HEK293T (cell line): ENCODE data around the gene MAN1A2.

ENCODE experiments used
- CTCF ChIA-PET: fragments of 350-600 bp; formaldehyde crosslinking; extraction: SDS; loops from one replicate; lab custom pipeline; 2021; ENCODE audit warnings: antibody characterized with exemption, inconsistent platforms; lab: Yijun Ruan, JAX
- POLR2A ChIA-PET: fragments of 350-600 bp; formaldehyde crosslinking; extraction: SDS; loops from one replicate; lab custom pipeline; 2020; ENCODE audit warnings: antibody characterized with exemption, inconsistent platforms; lab: Yijun Ruan, JAX
- DNase-seq: peaks from one replicate; pipeline ENCODE4 v3.0.0; 2012; ENCODE audit warnings: mixed read lengths; ENCODE audit errors: extremely low spot score
- ARNT ChIP-seq: fragments of 450-650 bp; IDR thresholded peaks from 2 replicates; pipeline ENCODE4 v1.6.1; 2017; ENCODE audit warnings: mild to moderate bottlenecking
- BHLHE40 ChIP-seq: fragments of 450-650 bp; IDR thresholded peaks from 2 replicates; pipeline ENCODE4 v1.6.1; 2016; ENCODE audit warnings: mild to moderate bottlenecking, moderate library complexity, borderline replicate concordance
- CTBP1 ChIP-seq: fragments of 450-650 bp; IDR thresholded peaks from 2 replicates; pipeline ENCODE4 v1.6.1; 2016; ENCODE audit warnings: borderline replicate concordance
- ELF4 ChIP-seq: fragments of 450-650 bp; IDR thresholded peaks from 2 replicates; pipeline ENCODE4 v1.6.1; 2017; ENCODE audit warnings: antibody characterized with exemption
- FOXA1 ChIP-seq: fragments of 450-650 bp; IDR thresholded peaks from 2 replicates; pipeline ENCODE4 v1.6.1; 2016; ENCODE audit warnings: mild to moderate bottlenecking
- FOXK2 ChIP-seq: fragments of 450-650 bp; IDR thresholded peaks from 2 replicates; pipeline ENCODE4 v1.6.1; 2016; ENCODE audit warnings: mild to moderate bottlenecking
- FOXM1 ChIP-seq: fragments of 450-650 bp; IDR thresholded peaks from 2 replicates; pipeline ENCODE4 v1.6.1; 2017; ENCODE audit warnings: mild to moderate bottlenecking, borderline replicate concordance
- HDGF ChIP-seq: fragments of 450-650 bp; IDR thresholded peaks from 2 replicates; pipeline ENCODE4 v1.6.1; 2017; ENCODE audit warnings: antibody characterized with exemption, borderline replicate concordance
- L3MBTL2 ChIP-seq: fragments of 450-650 bp; conservative IDR thresholded peaks from 2 replicates; pipeline ENCODE4 v1.6.1; 2016; ENCODE audit warnings: mild to moderate bottlenecking
- LEF1 ChIP-seq: fragments of 450-650 bp; IDR thresholded peaks from 2 replicates; pipeline ENCODE4 v1.6.1; 2017; ENCODE audit warnings: mild to moderate bottlenecking, borderline replicate concordance
- NFRKB ChIP-seq: fragments of 450-650 bp; IDR thresholded peaks from 2 replicates; pipeline ENCODE4 v1.6.1; 2016; ENCODE audit warnings: mild to moderate bottlenecking, moderate library complexity
- SP1 ChIP-seq: fragments of 450-650 bp; IDR thresholded peaks from 2 replicates; pipeline ENCODE4 v1.6.1; 2017
- SUZ12 ChIP-seq: fragments of 450-650 bp; IDR thresholded peaks from 2 replicates; pipeline ENCODE4 v1.6.1; 2016; ENCODE audit warnings: mild to moderate bottlenecking
- TARDBP ChIP-seq: fragments of 450-650 bp; IDR thresholded peaks from 2 replicates; pipeline ENCODE4 v1.6.1; 2016
- ZNF384 ChIP-seq: fragments of 450-650 bp; IDR thresholded peaks from 2 replicates; pipeline ENCODE4 v1.6.1; 2016
- TF ChIP-seq, protein P1 (sequence below): fragments of 450-650 bp; IDR thresholded peaks from 2 replicates; pipeline ENCODE4 v1.6.1; 2016

Gene MAN1A2

DNA sequence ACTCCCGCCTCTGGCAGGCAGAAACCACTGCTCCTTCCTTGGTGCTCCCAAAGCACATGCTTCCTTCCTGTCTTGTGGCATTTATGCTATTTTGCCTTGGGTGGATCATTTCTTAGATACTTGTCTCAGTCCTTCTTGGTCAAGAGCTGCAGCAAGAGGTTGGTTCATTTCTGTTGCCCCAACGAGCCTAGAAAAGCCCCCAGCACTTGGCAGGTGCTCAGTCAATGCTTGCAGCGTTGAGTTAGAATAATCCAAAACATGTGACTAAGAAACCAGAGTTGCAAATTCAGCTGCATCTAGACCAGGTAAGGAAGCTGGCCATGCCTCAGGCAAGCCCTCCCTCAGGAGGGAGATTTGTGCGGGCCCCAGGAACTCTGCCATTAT lies 196.2 kb downstream of the MAN1A2 start:
- ChIA-PET CTCF (no interaction called here), POLR2A (no interaction called here)
- TF ChIP-seq ARNT (no peak), FOXM1 (no peak), ZNF384 (no peak), FOXK2 (no peak), BHLHE40 (no peak), NFRKB (no peak), LEF1 (no peak), HDGF (no peak), TARDBP (no peak), ELF4 (no peak), L3MBTL2 (no peak), SP1 (no peak), FOXA1 (no peak), SUZ12 (no peak), CTBP1 (no peak)
- TF ChIP-seq, protein P1, sequence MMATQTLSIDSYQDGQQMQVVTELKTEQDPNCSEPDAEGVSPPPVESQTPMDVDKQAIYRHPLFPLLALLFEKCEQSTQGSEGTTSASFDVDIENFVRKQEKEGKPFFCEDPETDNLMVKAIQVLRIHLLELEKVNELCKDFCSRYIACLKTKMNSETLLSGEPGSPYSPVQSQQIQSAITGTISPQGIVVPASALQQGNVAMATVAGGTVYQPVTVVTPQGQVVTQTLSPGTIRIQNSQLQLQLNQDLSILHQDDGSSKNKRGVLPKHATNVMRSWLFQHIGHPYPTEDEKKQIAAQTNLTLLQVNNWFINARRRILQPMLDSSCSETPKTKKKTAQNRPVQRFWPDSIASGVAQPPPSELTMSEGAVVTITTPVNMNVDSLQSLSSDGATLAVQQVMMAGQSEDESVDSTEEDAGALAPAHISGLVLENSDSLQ = no peak
- no peak for DNase-seq

DNA sequence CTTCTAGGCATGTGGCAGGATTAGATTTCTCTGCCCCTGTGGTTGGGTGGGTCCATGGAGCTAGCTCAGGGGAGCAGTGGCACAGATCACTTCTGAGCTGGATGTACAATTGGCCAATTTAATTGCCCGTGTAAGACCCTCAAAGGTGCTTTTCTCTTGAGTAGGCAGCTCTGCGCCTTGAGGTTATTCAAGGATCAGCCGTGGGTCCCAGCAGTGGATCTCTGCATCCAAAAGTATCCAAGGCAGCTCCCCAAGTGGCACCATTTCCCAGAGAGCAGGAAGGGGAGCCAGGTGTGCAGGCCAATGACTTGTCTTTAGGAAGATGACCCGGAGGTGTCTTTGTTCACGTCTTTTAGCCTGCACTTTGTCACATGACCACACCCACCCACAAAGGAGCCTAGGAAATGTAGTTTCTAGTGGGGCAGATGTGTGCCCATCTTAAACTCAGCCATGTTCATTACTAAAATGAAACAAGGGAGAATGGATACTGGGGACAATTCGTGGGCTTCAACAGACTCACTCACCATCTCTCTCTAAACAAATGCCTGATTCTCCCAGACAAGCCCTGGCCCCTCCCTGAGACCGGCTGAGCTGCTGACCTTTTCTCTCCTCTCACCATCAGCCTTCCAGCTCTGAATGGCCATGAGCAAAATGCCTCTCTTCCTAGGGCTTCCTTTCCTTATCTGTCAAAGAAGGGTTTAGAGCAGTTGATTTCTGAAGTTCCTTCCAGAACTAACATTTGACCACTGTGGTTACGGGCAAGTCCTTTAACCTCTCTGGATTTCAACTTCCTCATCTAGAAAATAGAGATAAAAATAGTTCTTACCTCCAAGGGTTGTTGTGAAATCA lies 197.2 kb downstream of the MAN1A2 start:
- ChIA-PET POLR2A (no interaction called here), CTCF (no interaction called here)
- no peak for DNase-seq
- TF ChIP-seq ZNF384 (no peak), FOXM1 (no peak), SP1 (no peak), FOXA1 (no peak), ELF4 (no peak), CTBP1 (no peak), NFRKB (no peak), ARNT (no peak), SUZ12 (no peak), L3MBTL2 (no peak), TARDBP (no peak), FOXK2 (no peak), HDGF (no peak), LEF1 (no peak), BHLHE40 (no peak)
- TF ChIP-seq, protein P1 = no peak

DNA sequence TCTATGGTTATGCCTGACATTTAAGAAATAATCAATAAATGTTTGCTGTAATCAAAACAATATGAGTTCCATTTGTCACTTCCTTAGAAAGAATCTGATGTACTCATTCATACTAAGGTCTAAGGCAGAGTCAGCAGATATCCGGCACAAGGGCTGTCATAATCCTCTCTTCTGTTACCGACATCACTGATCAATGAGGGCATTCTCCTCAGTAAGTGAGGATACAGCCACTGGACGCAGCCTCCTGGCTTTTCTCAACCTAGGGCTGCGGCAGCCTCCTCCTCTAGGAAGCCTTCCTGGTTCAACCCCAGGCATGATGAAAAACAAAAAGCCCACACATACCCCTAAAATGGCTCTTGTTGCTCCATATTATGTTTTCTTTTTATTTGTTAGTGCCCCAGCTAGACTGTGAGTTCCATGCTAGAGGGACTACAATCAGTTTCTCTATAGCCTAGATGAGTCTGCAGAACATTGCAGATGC lies 197.9 kb downstream of the MAN1A2 start:
- no peak for TF ChIP-seq CTBP1
- no peak for TF ChIP-seq ZNF384
- no peak for TF ChIP-seq FOXK2
- no peak for TF ChIP-seq ELF4
- no peak for TF ChIP-seq FOXM1
- TF ChIP-seq HDGF = no peak
- no peak for TF ChIP-seq FOXA1
- no peak for TF ChIP-seq SUZ12
- no peak for TF ChIP-seq SP1
- TF ChIP-seq L3MBTL2 = no peak
- TF ChIP-seq, protein P1 = no peak
- TF ChIP-seq TARDBP = no peak
- no peak for TF ChIP-seq LEF1
- no peak for TF ChIP-seq NFRKB
- no peak for TF ChIP-seq ARNT
- ChIA-PET CTCF (no interaction called here), POLR2A (no interaction called here)
- DNase-seq = no peak

DNA sequence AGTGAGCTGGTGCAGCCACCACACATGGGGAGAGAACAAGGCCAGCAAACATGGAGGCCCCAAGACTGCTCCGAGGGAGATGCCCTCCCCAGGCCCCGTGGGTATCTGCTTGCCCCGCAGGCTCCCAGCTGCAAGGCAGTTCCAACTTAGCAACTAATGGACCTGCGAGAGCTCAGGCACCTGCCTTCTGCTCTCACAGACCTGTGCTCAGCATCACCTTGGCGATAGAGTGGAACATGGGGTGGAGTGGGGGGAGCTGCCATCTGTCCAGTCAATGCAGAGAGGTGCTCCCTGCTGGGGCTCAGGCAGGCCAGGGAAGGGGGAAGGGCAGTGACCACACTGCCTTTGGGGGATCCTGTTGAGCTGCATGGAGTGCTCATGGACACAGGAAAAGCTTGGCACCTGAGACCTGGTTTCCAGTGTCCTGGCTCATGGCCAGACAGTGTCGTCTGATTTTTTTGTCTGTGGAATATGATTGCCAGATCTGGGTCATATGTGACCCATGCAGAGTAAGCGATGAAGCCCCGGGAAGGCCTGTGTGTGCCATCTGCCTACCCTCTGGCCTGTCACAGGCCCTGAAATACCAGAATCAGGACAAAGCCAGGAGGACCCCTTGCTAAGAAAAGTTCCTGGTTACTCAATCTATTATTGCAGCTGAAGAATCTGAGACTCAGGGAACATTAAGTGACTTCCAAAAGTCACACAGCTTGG lies 198.7 kb downstream of the MAN1A2 start:
- ChIA-PET POLR2A (no interaction called here), CTCF (interaction anchor here (1.0 kb wide), 1 partner anchor 31 kb away, joined by 3 read pairs; no protein-coding TSS in a partner anchor)
- TF ChIP-seq TARDBP = no peak
- no peak for TF ChIP-seq FOXM1
- TF ChIP-seq SP1 = no peak
- no peak for TF ChIP-seq ARNT
- TF ChIP-seq FOXK2 = no peak
- no peak for TF ChIP-seq NFRKB
- TF ChIP-seq HDGF = no peak
- no peak for TF ChIP-seq CTBP1
- no peak for TF ChIP-seq L3MBTL2
- TF ChIP-seq LEF1 = no peak
- TF ChIP-seq, protein P1 = no peak
- no peak for TF ChIP-seq ZNF384
- no peak for TF ChIP-seq SUZ12
- no peak for TF ChIP-seq BHLHE40
- TF ChIP-seq FOXA1 = no peak
- no peak for DNase-seq
